GM18870 (cell line): ENCODE data around the gene CLEC16A.

Experiments used
- ATAC-seq: cut with Tn5 transposase; IDR thresholded peaks from one replicate; pipeline ENCODE4 v1.9.1; 2021; ENCODE audit warnings: moderate library complexity; ENCODE audit not compliant: unreplicated experiment

CLEC16A gene

DNA sequence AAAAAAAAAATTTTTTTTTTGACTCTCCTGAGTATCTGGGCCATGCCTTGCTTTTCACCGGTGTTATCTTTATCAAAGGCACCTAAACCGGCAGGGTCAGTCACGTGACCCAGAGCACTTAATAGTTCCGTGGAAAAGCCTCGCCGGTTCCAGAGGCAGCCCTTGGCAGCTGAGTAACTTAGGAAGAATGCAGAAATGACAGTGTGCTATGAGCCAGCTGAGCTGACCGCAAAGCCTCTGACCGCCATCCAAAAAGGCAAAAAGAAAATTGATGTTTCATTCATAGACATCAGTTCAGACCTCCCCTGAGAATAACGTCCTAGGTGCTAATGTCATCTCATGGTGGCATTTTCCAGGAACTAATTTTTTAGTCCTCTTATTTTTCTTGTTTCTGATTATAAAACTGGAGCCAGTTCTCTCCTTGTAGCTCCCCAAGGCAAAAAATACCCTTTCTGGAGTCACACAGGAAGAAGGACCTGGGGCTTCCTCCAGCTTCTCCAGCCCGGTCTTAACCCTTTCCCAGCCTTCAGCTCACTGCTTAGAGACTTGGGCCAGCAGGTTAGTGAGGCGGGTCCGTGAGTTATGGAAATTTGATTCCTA lies 189.1 kb downstream of the CLEC16A start:
- ATAC-seq = no peak

DNA sequence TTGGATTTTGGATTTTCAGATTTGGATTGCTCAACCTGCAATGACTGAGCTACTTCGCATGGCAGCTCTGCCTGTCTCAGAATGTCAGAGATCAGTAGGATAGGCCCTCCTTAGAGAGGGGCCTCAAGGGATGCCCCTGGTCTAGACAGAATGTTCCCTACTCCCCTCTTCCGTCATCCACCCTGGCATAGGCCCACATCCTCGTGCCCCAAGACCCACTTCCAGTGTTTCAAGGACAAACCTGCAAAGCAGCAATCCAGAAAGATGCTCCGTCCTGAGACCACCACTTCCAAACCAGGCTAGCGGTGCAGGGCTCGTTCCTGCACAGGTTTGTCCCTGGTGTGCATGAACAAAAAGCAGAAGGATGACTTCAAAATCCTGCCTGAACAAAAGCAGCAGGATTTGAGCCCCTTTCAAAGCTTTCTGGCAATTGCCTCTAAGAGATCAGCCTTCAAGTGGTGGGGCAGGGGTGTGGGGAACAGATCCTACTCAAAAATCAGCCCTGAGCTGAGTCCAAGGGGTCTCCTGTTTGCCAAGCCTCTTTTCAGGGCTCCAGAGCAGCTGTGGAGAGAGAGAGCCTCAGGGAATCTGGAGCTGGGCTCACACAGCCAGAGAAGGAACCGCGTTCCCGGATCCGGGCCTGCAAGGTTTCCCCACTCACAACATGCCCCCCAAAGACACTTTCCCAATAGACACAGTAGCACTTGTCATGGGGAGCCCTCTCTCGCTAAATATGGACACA lies 190.5 kb downstream of the CLEC16A start:
- ATAC-seq = no peak

GRCh38 chr16:11135464-11135973 lies 191.2 kb downstream of the CLEC16A start:
- no peak for ATAC-seq

DNA sequence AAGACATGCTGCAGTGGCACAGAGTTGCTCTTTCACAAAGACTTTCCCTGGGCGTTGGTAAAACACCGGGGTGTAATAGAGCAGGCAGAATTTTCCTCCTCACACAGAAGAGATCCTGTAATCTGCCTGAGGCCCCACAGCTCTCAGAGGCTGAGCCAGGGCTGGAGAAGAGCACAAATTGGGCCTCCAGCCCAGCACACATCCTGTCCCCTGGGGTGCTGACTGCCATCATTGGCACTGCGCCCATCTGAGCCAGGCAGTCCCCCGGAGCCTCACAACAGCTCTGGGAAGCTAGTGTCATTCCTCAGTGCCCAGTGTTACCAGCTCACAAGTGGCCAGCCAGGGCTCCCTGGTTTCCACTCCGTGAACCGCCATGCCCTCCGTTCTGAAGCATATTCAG lies 192.2 kb downstream of the CLEC16A start:
- no peak for ATAC-seq

DNA sequence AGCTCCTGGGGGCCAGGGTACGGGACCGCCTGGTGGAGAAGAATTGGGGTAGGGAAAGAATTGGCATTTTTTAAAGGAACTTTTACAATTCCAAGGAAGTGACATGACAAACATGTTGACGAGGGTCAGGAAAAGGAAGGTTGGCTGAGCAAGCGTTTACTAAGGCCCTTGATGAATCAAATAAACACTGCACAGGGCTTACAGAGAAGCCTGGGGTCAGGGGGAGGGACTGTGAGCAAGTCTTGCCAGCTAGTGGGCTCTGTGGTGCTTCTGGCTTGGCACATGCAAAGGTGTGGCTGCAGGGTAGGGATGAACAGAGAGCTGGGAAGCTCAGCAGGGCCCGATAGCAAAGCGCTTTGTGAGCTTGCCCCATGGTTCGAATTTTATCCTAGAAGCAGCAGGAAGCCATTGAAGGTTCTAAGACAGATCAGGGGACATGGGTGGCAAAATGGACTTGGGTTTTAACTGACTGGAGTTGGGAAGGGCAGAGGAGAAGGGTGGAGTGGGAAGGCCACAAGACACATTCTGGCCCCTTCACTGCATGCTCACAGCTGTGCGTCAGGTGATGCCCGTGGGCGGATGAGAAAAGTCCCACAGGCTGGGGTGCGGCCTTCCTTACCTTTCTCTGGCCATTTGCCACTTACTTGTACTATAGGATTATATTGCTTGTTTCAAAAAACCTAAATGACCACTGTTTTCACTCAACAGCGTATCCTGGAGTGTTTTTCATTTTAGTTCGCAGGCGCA lies 193.8 kb downstream of the CLEC16A start:
- no peak for ATAC-seq

GRCh38 chr16:11138769-11139325 lies 194.5 kb downstream of the CLEC16A start:
- ATAC-seq = no peak

DNA sequence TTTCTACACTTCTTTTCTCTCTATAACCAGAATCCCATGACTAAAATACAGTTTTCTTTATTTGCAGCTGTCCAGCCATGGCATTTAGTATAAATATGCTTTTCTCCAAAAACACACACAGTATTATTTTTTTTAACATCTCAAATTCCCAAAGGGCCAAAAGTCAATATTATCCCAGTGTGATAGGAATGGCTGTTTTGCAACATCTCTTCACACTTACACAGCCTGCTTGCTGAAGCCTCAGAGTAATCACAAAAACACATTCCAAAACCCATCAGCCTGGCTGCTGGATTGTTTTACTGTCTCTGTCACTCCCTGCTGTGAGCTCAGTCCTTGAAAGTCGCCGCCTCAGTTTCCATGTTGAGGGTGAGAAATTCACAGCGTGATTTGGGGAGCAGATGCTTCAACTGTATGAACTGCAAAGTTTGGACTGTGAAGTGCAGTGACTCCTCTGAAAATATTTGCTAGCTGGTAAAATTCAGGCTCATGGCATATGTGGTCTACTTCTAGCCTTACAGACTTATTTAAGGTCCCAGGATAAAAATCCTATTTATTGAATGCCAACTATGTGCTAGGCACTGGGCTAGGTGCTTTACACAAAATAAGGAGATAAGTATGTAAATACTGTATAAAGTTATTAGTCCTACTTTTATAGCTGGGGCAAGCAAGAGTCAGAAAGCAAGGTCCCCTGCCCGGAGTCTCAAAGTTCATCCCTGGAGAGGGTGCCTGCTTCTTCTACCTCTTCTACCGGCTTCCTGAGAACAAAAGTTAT lies 195.1 kb downstream of the CLEC16A start:
- ATAC-seq = no peak

DNA sequence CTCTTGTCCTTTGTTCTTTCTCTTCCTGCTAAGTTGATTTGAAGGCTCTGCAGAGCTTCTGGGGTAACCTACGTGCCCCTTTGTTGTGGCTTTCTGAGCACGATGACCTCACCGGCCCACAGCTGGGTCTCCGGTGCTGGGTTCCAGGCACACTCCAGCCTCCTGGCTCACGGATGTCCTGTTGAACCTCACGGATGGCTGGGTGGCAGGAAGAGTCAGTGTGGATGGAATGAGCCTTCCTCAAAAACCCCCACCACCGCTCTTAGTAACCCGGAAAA lies 195.7 kb downstream of the CLEC16A start:
- no peak for ATAC-seq

DNA sequence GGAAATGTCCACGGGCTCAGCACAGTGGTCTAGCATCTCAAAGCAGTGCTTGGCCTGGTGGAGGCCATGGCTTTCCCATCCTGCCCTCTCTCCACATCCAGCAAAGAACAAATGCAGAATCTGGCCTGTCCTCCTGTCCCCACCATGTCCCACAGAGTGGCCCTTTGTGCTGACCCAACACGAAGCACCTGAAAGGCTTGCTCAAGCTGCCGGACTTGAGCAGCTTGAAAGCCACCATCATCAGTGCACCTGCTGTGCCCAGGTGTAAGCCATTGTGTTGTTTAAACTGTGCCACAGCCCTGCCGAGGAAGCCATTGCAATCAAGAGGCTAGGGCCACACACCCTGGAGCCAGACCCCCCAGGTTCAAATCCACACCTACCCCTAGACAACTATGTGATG lies 196.1 kb downstream of the CLEC16A start:
- ATAC-seq = no peak

- ATAC-seq = no peak
Measured at GRCh38 chr16:11140867-11141266, 196.5 kb downstream of the CLEC16A start.

DNA sequence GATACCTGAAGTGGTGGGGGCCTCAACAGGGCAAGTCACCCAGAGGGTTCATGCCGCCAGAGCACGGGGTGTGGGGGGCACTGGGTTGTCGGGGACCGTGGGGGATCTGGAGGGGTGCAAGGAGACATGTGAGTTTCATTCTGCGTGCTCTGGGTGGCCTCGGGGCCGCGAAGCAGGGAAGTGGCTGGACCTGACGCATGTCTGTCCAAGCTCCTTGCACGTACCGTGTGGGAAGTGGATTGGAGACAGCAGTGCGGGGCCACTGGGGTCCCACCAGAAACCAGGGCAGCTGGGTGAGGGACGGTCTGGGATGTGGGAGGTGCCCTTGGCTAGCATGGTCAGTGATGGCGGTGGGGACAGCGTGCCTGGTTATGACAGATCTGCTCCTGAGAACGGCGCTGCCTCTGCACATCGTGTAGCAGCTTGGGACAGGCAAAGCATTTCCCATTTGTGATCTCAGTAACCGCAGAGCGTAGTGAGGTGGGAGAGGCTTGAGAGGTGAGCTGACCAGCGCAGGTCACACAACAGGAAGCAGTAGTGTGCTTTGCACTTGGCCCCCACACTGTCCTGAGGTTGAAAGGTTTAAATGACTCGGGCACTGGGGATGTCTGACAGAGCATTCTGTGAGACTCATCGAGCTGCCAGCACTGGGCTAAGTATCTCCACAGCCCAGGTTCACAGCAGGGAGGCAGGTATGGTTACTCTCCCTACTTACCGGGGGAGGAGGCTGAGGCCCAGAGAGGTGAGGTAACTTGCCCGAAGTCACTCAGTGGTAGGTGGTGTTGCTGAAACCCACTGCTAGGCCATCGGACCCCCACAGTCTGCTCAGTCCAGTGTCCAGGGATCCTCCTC lies 197.3 kb downstream of the CLEC16A start:
- no peak for ATAC-seq

GRCh38 chr16:11142261-11142630 lies 197.9 kb downstream of the CLEC16A start:
- ATAC-seq = no peak

- no peak for ATAC-seq
Measured at GRCh38 chr16:11142951-11143350, 198.6 kb downstream of the CLEC16A start.

DNA sequence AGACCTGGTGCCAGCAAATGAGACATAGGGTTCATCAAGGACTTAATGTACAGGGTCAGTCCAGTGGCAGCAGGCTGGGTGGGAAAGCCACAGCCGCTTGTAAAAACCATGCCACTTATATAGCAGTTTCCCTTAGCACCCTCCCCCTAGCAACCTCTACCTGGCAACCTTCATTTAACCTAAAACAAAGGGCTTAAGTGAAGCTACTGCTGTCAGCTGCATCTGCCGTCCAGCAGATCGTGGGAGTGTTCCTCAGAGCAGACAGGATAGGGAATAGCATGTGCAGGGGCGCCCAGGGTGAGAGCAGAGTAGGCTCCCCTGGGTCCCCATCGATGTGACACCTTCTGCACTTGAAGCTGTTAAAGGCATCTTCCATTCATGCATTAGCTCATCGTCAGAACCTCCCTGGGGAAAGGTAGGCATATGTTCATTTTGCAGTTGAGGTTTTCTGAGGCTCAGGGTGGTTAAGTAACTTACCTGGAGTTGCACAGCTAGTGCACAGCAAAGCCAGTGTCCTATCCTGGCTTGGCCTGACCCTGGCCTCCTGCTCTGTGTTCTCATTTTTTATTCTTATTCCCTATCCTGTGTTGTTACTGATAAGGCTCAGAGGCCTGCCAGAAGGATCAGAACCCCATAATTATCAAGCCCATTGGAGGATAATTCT lies 199.1 kb downstream of the CLEC16A start:
- no peak for ATAC-seq

- no peak for ATAC-seq
Measured at GRCh38 chr16:11144122-11144521, 199.8 kb downstream of the CLEC16A start.

- no peak for ATAC-seq
Measured at GRCh38 chr16:11145173-11145818, 200.9 kb downstream of the CLEC16A start.

DNA sequence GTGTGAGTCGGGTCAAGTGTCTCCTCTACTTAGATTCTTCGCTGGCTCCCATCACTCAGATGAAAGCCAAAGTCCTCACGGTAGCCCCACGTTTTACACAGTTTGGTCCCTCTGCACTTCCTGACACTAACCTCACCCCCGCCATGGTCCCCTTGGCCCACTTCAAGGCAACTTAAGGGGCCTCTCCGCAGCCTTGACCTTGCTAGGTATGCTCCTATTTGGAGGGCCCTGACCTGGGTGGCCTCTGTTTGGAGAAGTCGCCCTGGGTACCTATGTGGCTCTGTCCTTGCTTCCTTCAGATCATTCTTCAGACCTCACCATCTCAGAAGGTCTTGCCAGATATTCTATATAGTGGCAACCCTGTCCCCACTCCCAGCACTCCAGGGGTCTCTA lies 201.5 kb downstream of the CLEC16A start:
- no peak for ATAC-seq

GRCh38 chr16:11147033-11147753 lies 202.8 kb downstream of the CLEC16A start:
- no peak for ATAC-seq
